ENCODE results near the gene MMP1.

GRCh38 chr11:102792604-102793003 lies 5.4 kb downstream of the MMP1 start:
- TF ChIP-seq EZH2phosphoT487 (conservative IDR thresholded peaks at IDR 0.05; ENCODE audit: low read length) (no peak), CTCF (IDR thresholded peaks at IDR 0.05; ENCODE audit: insufficient read depth, low read length, poor library complexity, severe bottlenecking) (no peak)

All from SU-DHL-6 (cell line).